Breast epithelium (tissue), 4 donors: ENCODE data around the gene FBP2. TPM values are rescaled to one million over a fixed set of nuclear protein-coding genes. Genes with fewer than 3 reads are reported as not detected.
A peak's percentile ranks its signal among the peaks of the same experiment; 100 is the strongest.

ENCODE experiments used
- DNase-seq, 2 donors: peaks; one replicate each; pipeline ENCODE4 v3.0.0-alpha.2; 2019; ENCODE audit warnings: low spot score in 2 of 2
- H3K27ac ChIP-seq, 2 donors: fragments of 200-600 bp; sonication (generic) in 1 of 2; one replicate each; pipeline ENCODE4 v1.5.1; 2016 to 2019; ENCODE audit warnings: mild to moderate bottlenecking in 1 of 2
- H3K27me3 ChIP-seq, 2 donors: fragments of 200-600 bp; sonication (generic) in 1 of 2; one replicate each; pipeline versions ENCODE4 v1.5.1 to v1.6.0; 2017 to 2019; ENCODE audit warnings: control low read depth in 1 of 2, mild to moderate bottlenecking in 1 of 2
- H3K36me3 ChIP-seq: fragments of 200-600 bp; one replicate; pipeline ENCODE4 v1.5.1; 2019
- H3K4me1 ChIP-seq, 2 donors: fragments of 200-600 bp; sonication (generic); one replicate each; pipeline ENCODE4 v1.5.1; 2016 to 2019; ENCODE audit warnings: control low read depth in 1 of 2
- H3K4me3 ChIP-seq, 3 donors: fragments of 200-600 bp; sonication (generic); 1 replicate in 2 of 3; 2 replicates in 1 of 3; pipeline ENCODE4 v1.5.1; 2016 to 2019; ENCODE audit warnings: mild to moderate bottlenecking in 3 of 3, moderate library complexity in 2 of 3
- H3K9me3 ChIP-seq, 2 donors: fragments of 200-600 bp; sonication (generic) in 1 of 2; one replicate each; pipeline ENCODE4 v1.5.1; 2016 to 2019; ENCODE audit warnings: control low read depth in 1 of 2
- CTCF ChIP-seq, 3 donors: fragments of 450-650 bp; IDR thresholded peaks; one replicate each; pipeline ENCODE4 v1.5.1; 2016 to 2017; ENCODE audit warnings: antibody characterized with exemption in 3 of 3, mild to moderate bottlenecking in 3 of 3, moderate library complexity in 3 of 3
- POLR2A ChIP-seq: fragments of 450-650 bp; IDR thresholded peaks from one replicate; pipeline ENCODE4 v1.6.1; 2016; ENCODE audit warnings: antibody characterized with exemption, mild to moderate bottlenecking, moderate library complexity
- POLR2AphosphoS5 ChIP-seq, 3 donors: sonication (generic); formaldehyde crosslinking; IDR thresholded peaks; one replicate each; pipeline ENCODE4 v1.6.1; 2017; ENCODE audit warnings: antibody characterized with exemption in 3 of 3
- intact Hi-C: fragments of 100-400 bp; cut with DNase I; formaldehyde crosslinking; loops from one replicate; pipeline ENCODE4 v1.15.1; 2023; ENCODE audit warnings: low total_unique reads
- total RNA-seq, 3 donors: library from RNA; depleted of rRNA; stranded (reverse); fragments of >200 nt; gene quantifications; one replicate each; pipeline ENCODE4 v1.1.0, GENCODE V29; 2016

The FBP2 gene
- not detected for total RNA-seq

DNA sequence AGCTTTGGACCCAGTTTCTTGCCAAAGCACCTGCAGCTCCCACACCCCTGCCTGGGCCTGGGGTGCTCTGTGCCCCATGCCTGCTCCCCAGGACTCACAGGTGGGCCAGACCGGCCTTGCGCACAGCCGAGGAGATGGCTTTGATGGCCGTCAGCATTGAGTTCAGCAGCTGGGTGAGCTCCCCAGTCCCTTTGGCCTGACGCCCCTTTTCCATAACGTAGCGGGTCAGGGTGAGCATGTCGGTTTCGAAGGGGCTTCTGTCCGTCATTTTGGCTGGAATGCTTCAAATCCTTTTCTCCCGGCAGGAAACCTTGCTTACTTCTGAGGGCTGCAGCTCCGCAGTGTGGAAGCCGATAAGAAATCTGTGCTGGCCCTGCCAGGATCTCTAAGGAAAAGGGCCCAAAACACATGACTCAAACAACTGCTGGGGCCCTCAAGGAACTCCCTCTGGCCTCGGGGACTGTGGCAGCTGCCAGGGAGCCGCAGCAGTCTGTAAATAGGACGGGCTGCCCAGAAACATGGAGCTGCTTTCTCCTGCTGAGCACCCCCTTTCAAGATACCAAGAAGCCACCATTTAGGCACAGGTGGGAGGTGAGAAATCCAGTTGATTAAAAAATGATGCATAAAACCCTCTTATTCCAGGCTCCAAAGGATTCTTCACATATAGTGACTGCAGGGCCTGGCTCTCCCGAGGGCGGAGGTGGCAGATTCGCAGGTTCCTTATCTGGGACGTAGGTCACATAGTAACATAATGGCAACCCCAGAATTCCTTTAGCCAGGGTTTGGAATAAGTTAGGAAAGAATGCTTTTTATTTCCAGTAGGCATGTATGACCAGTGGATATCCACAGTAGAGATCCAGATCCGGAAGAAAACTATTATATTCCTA is at the start of gene FBP2:
Gene FBP2 (minus strand): TSS at position 366 of the 887 bp plus-strand sequence. CDS start 98 bp downstream, at position 268.
- intact Hi-C loops: no loop called here
- Histone ChIP-seq H3K36me3 (no peaks in the 10 kb centered on the region), H3K27me3 (no peaks in the 10 kb centered on the region), H3K4me3 (no peak within 1 kb of the TSS), H3K27ac (no peak within 1 kb of the TSS), H3K9me3 (no peaks in the 10 kb centered on the region), H3K4me1 (no peaks in the 10 kb centered on the region)
- DNase-seq: no peak
- TF ChIP-seq POLR2A: no peak
- no peak for TF ChIP-seq POLR2AphosphoS5 (IDR thresholded peaks at IDR 0.05)
- no peak for TF ChIP-seq CTCF (IDR thresholded peaks at IDR 0.05)

GRCh38 chr9:94643176-94643575 is 49.6 kb upstream of the FBP2 start:
- no peak for DNase-seq
- H3K4me1 ChIP-seq: no peaks in the 10 kb centered on the region
- H3K27ac ChIP-seq: no peak overlapping the region
- H3K36me3 ChIP-seq: no peaks in the 10 kb centered on the region
- no peaks in the 10 kb centered on the region for H3K9me3 ChIP-seq
- no peak overlapping the region for H3K4me3 ChIP-seq
- H3K27me3 ChIP-seq: peaks cover 0 to 3% of the 10 kb centered on the region in 2 donors
- no peak for TF ChIP-seq CTCF (IDR thresholded peaks at IDR 0.05)
- no peak for TF ChIP-seq POLR2AphosphoS5 (IDR thresholded peaks at IDR 0.05)
- no peak for TF ChIP-seq POLR2A
- intact Hi-C loops: no loop called here

- H3K36me3 ChIP-seq: no peaks in the 10 kb centered on the region
- no peaks in the 10 kb centered on the region for H3K9me3 ChIP-seq
- H3K27me3 ChIP-seq: peaks cover 0 to 3% of the 10 kb centered on the region in 2 donors
- no peak for DNase-seq
- TF ChIP-seq POLR2A (no peak), POLR2AphosphoS5 (IDR thresholded peaks at IDR 0.05) (no peak), CTCF (IDR thresholded peaks at IDR 0.05) (no peak)
- H3K4me1 ChIP-seq: no peaks in the 10 kb centered on the region
- H3K27ac ChIP-seq: no peak overlapping the region
- no peak overlapping the region for H3K4me3 ChIP-seq
- intact Hi-C loops: no loop called here
These were observed 48.9 kb upstream of the FBP2 start for GRCh38 chr9:94642501-94642900.

GRCh38 chr9:94639999-94640376 is 46.4 kb upstream of the FBP2 start:
- Histone ChIP-seq H3K4me1 (no peaks in the 10 kb centered on the region), H3K9me3 (no peaks in the 10 kb centered on the region), H3K27me3 (peaks cover 0 to 3% of the 10 kb centered on the region in 2 donors), H3K4me3 (peak overlapping the region; percentile 46 to 83 (median 58)), H3K36me3 (no peaks in the 10 kb centered on the region), H3K27ac (peak overlapping the region; percentile 58 to 67)
- no peak for DNase-seq
- TF ChIP-seq POLR2A: no peak
- no peak for TF ChIP-seq CTCF (IDR thresholded peaks at IDR 0.05)
- TF ChIP-seq POLR2AphosphoS5 (IDR thresholded peaks at IDR 0.05): no peak
- intact Hi-C loops: no loop called here
